Astrocyte (in vitro differentiated cells and primary cell): ENCODE results near the gene PLEKHM3.

ENCODE experiments used
- CTCF ChIP-seq: IDR thresholded peaks from 2 replicates; pipeline ENCODE4 v1.5.1; 2011; ENCODE audit warnings: low read depth, mild to moderate bottlenecking, inconsistent platforms, low read length, moderate library complexity; ENCODE audit not compliant: insufficient read depth
- EZH2 ChIP-seq: IDR thresholded peaks from 2 replicates; pipeline ENCODE4 v1.6.1; 2012; ENCODE audit warnings: mild to moderate bottlenecking, low read length, inconsistent platforms; ENCODE audit not compliant: insufficient read depth

GRCh38 chr2:208046686-208047085 lies 21.4 kb upstream of the PLEKHM3 start:
- no peak for TF ChIP-seq CTCF
- no peak for TF ChIP-seq EZH2
